ENCODE measurements around the gene SLC10A7.

DNA sequence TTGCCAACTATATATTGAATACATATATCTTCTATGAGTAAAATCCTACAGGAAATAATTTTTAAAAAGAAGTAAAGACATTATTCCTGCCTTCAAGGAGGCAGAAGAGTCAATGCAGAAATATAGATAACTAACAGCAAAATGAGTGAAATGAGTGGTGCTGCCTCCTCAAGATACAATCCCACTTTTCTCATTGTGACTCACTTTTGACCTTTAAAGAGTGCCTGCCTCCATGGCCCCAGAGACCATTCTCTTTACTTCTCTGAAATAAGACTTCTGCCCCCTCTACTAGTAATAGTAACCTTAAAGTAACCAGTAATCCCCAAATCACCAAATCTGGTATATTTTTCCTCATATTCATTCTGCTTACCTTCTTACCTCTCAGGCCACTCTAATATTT lies 15.5 kb downstream of the SLC10A7 start:
- no peak for TF ChIP-seq YY1 (IDR thresholded peaks at IDR 0.05; ENCODE audit: insufficient read depth, insufficient read length)
- no peak for TF ChIP-seq ZNF274 (IDR thresholded peaks at IDR 0.05; ENCODE audit: low read depth, low read length)
